SK-N-SH treated with all-trans-retinoic acid at 6 μM for 48 hours (cell line): ENCODE measurements around the gene CDC20.

Experiments
- ATAC-seq: fragments of 200-7000 bp; cut with Tn5 transposase; 3 replicates; pipeline ENCODE4 v1.9.1; 2020; ENCODE audit warnings: mild to moderate bottlenecking, moderate library complexity
- ARNTL ChIP-seq: fragments of 450-650 bp; formaldehyde crosslinking; IDR thresholded peaks from 2 replicates; pipeline ENCODE4 v1.5.0; 2020; ENCODE audit warnings: low read depth, mild to moderate bottlenecking, moderate library complexity, borderline replicate concordance
- BACH2 ChIP-seq: fragments of 250-450 bp; sonication (Bioruptor Pico); IDR thresholded peaks from 2 replicates; pipeline ENCODE4 v1.9.0; 2021; ENCODE audit warnings: mild to moderate bottlenecking, borderline replicate concordance
- ESRRG ChIP-seq: fragments of 250-450 bp; sonication (Bioruptor Pico); IDR thresholded peaks from 2 replicates; pipeline ENCODE4 v1.6.1; 2021; ENCODE audit warnings: mild to moderate bottlenecking
- ISL1 ChIP-seq: fragments of 250-450 bp; sonication (Bioruptor Pico); IDR thresholded peaks from 2 replicates; pipeline ENCODE4 v2.1.2; 2022; ENCODE audit warnings: mild to moderate bottlenecking, moderate library complexity
- OSR1 ChIP-seq: fragments of 250-450 bp; sonication (Bioruptor Pico); IDR thresholded peaks from 2 replicates; pipeline ENCODE4 v1.8.0; 2022; ENCODE audit warnings: moderate library complexity, mild to moderate bottlenecking, inconsistent platforms
- POU6F1 ChIP-seq: fragments of 250-450 bp; sonication (Bioruptor Pico); IDR thresholded peaks from 2 replicates; pipeline ENCODE4 v1.8.0; 2021; ENCODE audit warnings: low read depth, mild to moderate bottlenecking, moderate library complexity, borderline replicate concordance
- PPARA ChIP-seq: fragments of 250-450 bp; sonication (Bioruptor Pico); IDR thresholded peaks from 2 replicates; pipeline ENCODE4 v1.5.0; 2020; ENCODE audit warnings: mild to moderate bottlenecking, borderline replicate concordance
- RARB ChIP-seq: fragments of 250-450 bp; sonication (Bioruptor Pico); IDR thresholded peaks from 2 replicates; pipeline ENCODE4 v1.8.0; 2021; ENCODE audit warnings: mild to moderate bottlenecking, moderate library complexity
- SNAI2 ChIP-seq: fragments of 250-450 bp; sonication (Bioruptor Pico); IDR thresholded peaks from 2 replicates; pipeline ENCODE4 v1.5.0; 2020; ENCODE audit warnings: mild to moderate bottlenecking, moderate library complexity
- TCF4 ChIP-seq: fragments of 250-450 bp; sonication (Bioruptor Pico); IDR thresholded peaks from 2 replicates; pipeline ENCODE4 v1.8.0; 2021; ENCODE audit warnings: mild to moderate bottlenecking, moderate library complexity, borderline replicate concordance
- TOX ChIP-seq: fragments of 250-450 bp; sonication (Bioruptor Pico); IDR thresholded peaks from 2 replicates; pipeline ENCODE4 v1.8.0; 2021; ENCODE audit warnings: mild to moderate bottlenecking, moderate library complexity, borderline replicate concordance
- ZC3H10 ChIP-seq: fragments of 250-450 bp; sonication (Bioruptor Pico); IDR thresholded peaks from 2 replicates; pipeline ENCODE4 v1.5.1; 2021; ENCODE audit warnings: mild to moderate bottlenecking, moderate library complexity
- ZFP30 ChIP-seq: fragments of 450-650 bp; formaldehyde crosslinking; IDR thresholded peaks from 2 replicates; pipeline ENCODE4 v1.5.0; 2022; ENCODE audit warnings: mild to moderate bottlenecking, moderate library complexity
- ZNF565 ChIP-seq: fragments of 450-650 bp; formaldehyde crosslinking; conservative IDR thresholded peaks from 2 replicates; pipeline ENCODE4 v1.5.0; 2020; ENCODE audit warnings: low read depth, mild to moderate bottlenecking, moderate library complexity
- ZNF70 ChIP-seq: fragments of 450-650 bp; formaldehyde crosslinking; IDR thresholded peaks from 2 replicates; pipeline ENCODE4 v1.5.0; 2020; ENCODE audit warnings: mild to moderate bottlenecking, moderate library complexity
- ZNF8 ChIP-seq: fragments of 450-650 bp; formaldehyde crosslinking; IDR thresholded peaks from 2 replicates; pipeline ENCODE4 v1.5.0; 2020; ENCODE audit warnings: mild to moderate bottlenecking, moderate library complexity
- TF ChIP-seq, protein P1 (sequence below): fragments of 250-450 bp; sonication (Bioruptor Pico); IDR thresholded peaks from 2 replicates; pipeline ENCODE4 v1.8.0; 2020; ENCODE audit warnings: mild to moderate bottlenecking, moderate library complexity, borderline replicate concordance
- TF ChIP-seq, protein P2 (sequence below): fragments of 250-450 bp; sonication (Bioruptor Pico); IDR thresholded peaks from 2 replicates; pipeline ENCODE4 v1.5.0; 2020; ENCODE audit warnings: mild to moderate bottlenecking, moderate library complexity
- TF ChIP-seq, protein P3 (sequence below): fragments of 250-450 bp; sonication (Bioruptor Pico); IDR thresholded peaks from 2 replicates; pipeline ENCODE4 v1.5.1; 2020; ENCODE audit warnings: low read depth, mild to moderate bottlenecking, moderate library complexity

The CDC20 gene

GRCh38 chr1:43354471-43354870 is 4.3 kb upstream of the CDC20 start:
- ATAC-seq: no peak
- TF ChIP-seq ZNF565 (CRISPR knock-in tag) (no peak), RARB (CRISPR knock-in tag) (no peak), OSR1 (CRISPR knock-in tag) (no peak), PPARA (CRISPR knock-in tag) (no peak), ZNF70 (CRISPR knock-in tag) (no peak), ZFP30 (CRISPR knock-in tag) (no peak), ESRRG (CRISPR knock-in tag) (no peak), SNAI2 (CRISPR knock-in tag) (no peak), ZC3H10 (CRISPR knock-in tag) (no peak), BACH2 (CRISPR knock-in tag) (no peak), TOX (CRISPR knock-in tag) (no peak), ISL1 (CRISPR knock-in tag) (no peak)
- TF ChIP-seq, protein P1, sequence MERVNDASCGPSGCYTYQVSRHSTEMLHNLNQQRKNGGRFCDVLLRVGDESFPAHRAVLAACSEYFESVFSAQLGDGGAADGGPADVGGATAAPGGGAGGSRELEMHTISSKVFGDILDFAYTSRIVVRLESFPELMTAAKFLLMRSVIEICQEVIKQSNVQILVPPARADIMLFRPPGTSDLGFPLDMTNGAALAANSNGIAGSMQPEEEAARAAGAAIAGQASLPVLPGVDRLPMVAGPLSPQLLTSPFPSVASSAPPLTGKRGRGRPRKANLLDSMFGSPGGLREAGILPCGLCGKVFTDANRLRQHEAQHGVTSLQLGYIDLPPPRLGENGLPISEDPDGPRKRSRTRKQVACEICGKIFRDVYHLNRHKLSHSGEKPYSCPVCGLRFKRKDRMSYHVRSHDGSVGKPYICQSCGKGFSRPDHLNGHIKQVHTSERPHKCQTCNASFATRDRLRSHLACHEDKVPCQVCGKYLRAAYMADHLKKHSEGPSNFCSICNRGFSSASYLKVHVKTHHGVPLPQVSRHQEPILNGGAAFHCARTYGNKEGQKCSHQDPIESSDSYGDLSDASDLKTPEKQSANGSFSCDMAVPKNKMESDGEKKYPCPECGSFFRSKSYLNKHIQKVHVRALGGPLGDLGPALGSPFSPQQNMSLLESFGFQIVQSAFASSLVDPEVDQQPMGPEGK (CRISPR knock-in tag): no peak

GRCh38 chr1:43354936-43355335 is 3.8 kb upstream of the CDC20 start:
- ATAC-seq: no peak
- TF ChIP-seq PPARA (CRISPR knock-in tag): no peak
- no peak for TF ChIP-seq ESRRG (CRISPR knock-in tag)
- no peak for TF ChIP-seq ZNF70 (CRISPR knock-in tag)
- no peak for TF ChIP-seq POU6F1
- TF ChIP-seq ZNF8 (CRISPR knock-in tag): no peak
- TF ChIP-seq ZC3H10 (CRISPR knock-in tag): no peak
- TF ChIP-seq, protein P2, sequence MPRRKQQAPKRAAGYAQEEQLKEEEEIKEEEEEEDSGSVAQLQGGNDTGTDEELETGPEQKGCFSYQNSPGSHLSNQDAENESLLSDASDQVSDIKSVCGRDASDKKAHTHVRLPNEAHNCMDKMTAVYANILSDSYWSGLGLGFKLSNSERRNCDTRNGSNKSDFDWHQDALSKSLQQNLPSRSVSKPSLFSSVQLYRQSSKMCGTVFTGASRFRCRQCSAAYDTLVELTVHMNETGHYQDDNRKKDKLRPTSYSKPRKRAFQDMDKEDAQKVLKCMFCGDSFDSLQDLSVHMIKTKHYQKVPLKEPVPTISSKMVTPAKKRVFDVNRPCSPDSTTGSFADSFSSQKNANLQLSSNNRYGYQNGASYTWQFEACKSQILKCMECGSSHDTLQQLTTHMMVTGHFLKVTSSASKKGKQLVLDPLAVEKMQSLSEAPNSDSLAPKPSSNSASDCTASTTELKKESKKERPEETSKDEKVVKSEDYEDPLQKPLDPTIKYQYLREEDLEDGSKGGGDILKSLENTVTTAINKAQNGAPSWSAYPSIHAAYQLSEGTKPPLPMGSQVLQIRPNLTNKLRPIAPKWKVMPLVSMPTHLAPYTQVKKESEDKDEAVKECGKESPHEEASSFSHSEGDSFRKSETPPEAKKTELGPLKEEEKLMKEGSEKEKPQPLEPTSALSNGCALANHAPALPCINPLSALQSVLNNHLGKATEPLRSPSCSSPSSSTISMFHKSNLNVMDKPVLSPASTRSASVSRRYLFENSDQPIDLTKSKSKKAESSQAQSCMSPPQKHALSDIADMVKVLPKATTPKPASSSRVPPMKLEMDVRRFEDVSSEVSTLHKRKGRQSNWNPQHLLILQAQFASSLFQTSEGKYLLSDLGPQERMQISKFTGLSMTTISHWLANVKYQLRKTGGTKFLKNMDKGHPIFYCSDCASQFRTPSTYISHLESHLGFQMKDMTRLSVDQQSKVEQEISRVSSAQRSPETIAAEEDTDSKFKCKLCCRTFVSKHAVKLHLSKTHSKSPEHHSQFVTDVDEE (CRISPR knock-in tag): no peak
- TF ChIP-seq, protein P3, sequence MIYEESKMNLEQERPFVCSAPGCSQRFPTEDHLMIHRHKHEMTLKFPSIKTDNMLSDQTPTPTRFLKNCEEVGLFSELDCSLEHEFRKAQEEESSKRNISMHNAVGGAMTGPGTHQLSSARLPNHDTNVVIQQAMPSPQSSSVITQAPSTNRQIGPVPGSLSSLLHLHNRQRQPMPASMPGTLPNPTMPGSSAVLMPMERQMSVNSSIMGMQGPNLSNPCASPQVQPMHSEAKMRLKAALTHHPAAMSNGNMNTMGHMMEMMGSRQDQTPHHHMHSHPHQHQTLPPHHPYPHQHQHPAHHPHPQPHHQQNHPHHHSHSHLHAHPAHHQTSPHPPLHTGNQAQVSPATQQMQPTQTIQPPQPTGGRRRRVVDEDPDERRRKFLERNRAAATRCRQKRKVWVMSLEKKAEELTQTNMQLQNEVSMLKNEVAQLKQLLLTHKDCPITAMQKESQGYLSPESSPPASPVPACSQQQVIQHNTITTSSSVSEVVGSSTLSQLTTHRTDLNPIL (CRISPR knock-in tag): no peak
- no peak for TF ChIP-seq ARNTL (CRISPR knock-in tag)
- TF ChIP-seq BACH2 (CRISPR knock-in tag): no peak

- no peak for ATAC-seq
- TF ChIP-seq ARNTL (CRISPR knock-in tag) (no peak), TCF4 (CRISPR knock-in tag) (no peak), SNAI2 (CRISPR knock-in tag) (no peak), BACH2 (CRISPR knock-in tag) (no peak), POU6F1 (no peak), OSR1 (CRISPR knock-in tag) (no peak), ZC3H10 (CRISPR knock-in tag) (no peak), ZFP30 (CRISPR knock-in tag) (no peak), ZNF8 (CRISPR knock-in tag) (no peak)
Measured at GRCh38 chr1:43357251-43357650, 1.5 kb upstream of the CDC20 start.
